ENCODE measurements around the gene TNFRSF4.
"Not testable (repeated sequence)": the region's sequence is repeated elsewhere in the genome, so short reads cannot be mapped to it uniquely, and the experiment has no call there.

Gene TNFRSF4

GRCh38 chr1:1199961-1200875 lies 13.7 kb downstream of the TNFRSF4 start:
- no peak for DNase-seq

- DNase-seq: no peak
These were observed 14.6 kb downstream of the TNFRSF4 start for GRCh38 chr1:1199141-1199960.

- DNase-seq: no peak
These were observed 15.4 kb downstream of the TNFRSF4 start for GRCh38 chr1:1198423-1199140.

- DNase-seq: no peak
These were observed 16.2 kb downstream of the TNFRSF4 start for GRCh38 chr1:1197551-1198422.

GRCh38 chr1:1197188-1197500 lies 16.8 kb downstream of the TNFRSF4 start:
- no peak for DNase-seq

- no peak for DNase-seq
These were observed 17.3 kb downstream of the TNFRSF4 start for GRCh38 chr1:1196431-1197187.

- DNase-seq: not testable (repeated sequence)
These were observed 18.2 kb downstream of the TNFRSF4 start for GRCh38 chr1:1195726-1196125.

GRCh38 chr1:1194723-1195122 lies 19.2 kb downstream of the TNFRSF4 start:
- DNase-seq: no peak

- DNase-seq: no peak
These were observed 22.2 kb downstream of the TNFRSF4 start for GRCh38 chr1:1191734-1192133.

GRCh38 chr1:1189111-1189510 lies 24.8 kb downstream of the TNFRSF4 start:
- DNase-seq: no peak

GRCh38 chr1:1187938-1188337 lies 26.0 kb downstream of the TNFRSF4 start:
- peak; percentile 47 for DNase-seq

- DNase-seq: no peak
These were observed 28.7 kb downstream of the TNFRSF4 start for GRCh38 chr1:1185101-1185765.

- DNase-seq: no peak
These were observed 29.8 kb downstream of the TNFRSF4 start for GRCh38 chr1:1183833-1184775.

GRCh38 chr1:1183221-1183747 lies 30.7 kb downstream of the TNFRSF4 start:
- DNase-seq: no peak

- DNase-seq: no peak
These were observed 31.3 kb downstream of the TNFRSF4 start for GRCh38 chr1:1182491-1183220.

GRCh38 chr1:1181938-1182410 lies 32.0 kb downstream of the TNFRSF4 start:
- DNase-seq: no peak

GRCh38 chr1:1181129-1181937 lies 32.6 kb downstream of the TNFRSF4 start:
- no peak for DNase-seq
